ENCODE data around the gene NTRK1. TPM values are rescaled to one million over a fixed set of nuclear protein-coding genes. Genes with fewer than 3 reads are reported as not detected.
"Not testable (repeated sequence)": the region's sequence is repeated elsewhere in the genome, so short reads cannot be mapped to it uniquely, and the experiment has no call there.

The NTRK1 gene
- total RNA-seq, 2 donors from 2014 or later, result 0.56 to 1.1 TPM

GRCh38 chr1:156924478-156925153, 64.0 kb downstream of the NTRK1 start:
- intact Hi-C loops (cut with DNase I), result loop anchor here (5.0 to 10.0 kb wide), 2 partner anchors 32 to 130 kb away; partner anchors contain the start of gene PEAR1
- no peak for TF ChIP-seq CTCF (IDR thresholded peaks at IDR 0.05)
- Histone ChIP-seq H3K27me3 (peaks cover 73% of the 10 kb centered on the region), H3K4me1 (no peaks in the 10 kb centered on the region), H3K4me3 (no peak overlapping the region), H3K9me3 (no peaks in the 10 kb centered on the region), H3K27ac (no peak overlapping the region), H3K9ac (ENCODE audit: low read depth in 2 of 2, low read length in 2 of 2) (no peak overlapping the region), H3K36me3 (no peaks in the 10 kb centered on the region)
- no peak for DNase-seq

GRCh38 chr1:156925154-156926010, 64.7 kb downstream of the NTRK1 start:
- Histone ChIP-seq H3K4me3 (no peak overlapping the region), H3K27ac (no peak overlapping the region), H3K9me3 (no peaks in the 10 kb centered on the region), H3K36me3 (no peaks in the 10 kb centered on the region), H3K9ac (ENCODE audit: low read depth in 2 of 2, low read length in 2 of 2) (no peak overlapping the region), H3K27me3 (peaks cover 66% of the 10 kb centered on the region), H3K4me1 (no peaks in the 10 kb centered on the region)
- no peak for TF ChIP-seq CTCF (IDR thresholded peaks at IDR 0.05)
- DNase-seq, result no peak
- intact Hi-C loops (cut with DNase I), result loop anchor here (5.0 to 10.0 kb wide), 2 partner anchors 33 to 131 kb away; partner anchors contain the start of gene PEAR1

- H3K9me3 ChIP-seq, result no peaks in the 10 kb centered on the region
- no peaks in the 10 kb centered on the region for H3K4me1 ChIP-seq
- TF ChIP-seq CTCF (IDR thresholded peaks at IDR 0.05), result no peak
- H3K27ac ChIP-seq, result no peak overlapping the region
- intact Hi-C loops (cut with DNase I), result loop anchor here (5.0 to 10.0 kb wide), 2 partner anchors 34 to 131 kb away; partner anchors contain the start of gene PEAR1
- H3K36me3 ChIP-seq, result no peaks in the 10 kb centered on the region
- DNase-seq, result peak; percentile 72
- H3K9ac ChIP-seq (ENCODE audit: low read depth in 2 of 2, low read length in 2 of 2), result no peak overlapping the region
- peaks cover 58% of the 10 kb centered on the region for H3K27me3 ChIP-seq
- H3K4me3 ChIP-seq, result no peak overlapping the region
Measured at GRCh38 chr1:156926175-156926574, 65.5 kb downstream of the NTRK1 start.

GRCh38 chr1:156926695-156927094, 66.0 kb downstream of the NTRK1 start:
- intact Hi-C loops (cut with DNase I), result loop anchor here (5.0 to 10.0 kb wide), 2 partner anchors 34 to 132 kb away; partner anchors contain the start of gene PEAR1
- not testable (repeated sequence) for DNase-seq; H3K9me3 ChIP-seq; H3K9ac ChIP-seq (ENCODE audit: low read depth in 2 of 2, low read length in 2 of 2); H3K4me3 ChIP-seq; H3K36me3 ChIP-seq; H3K27ac ChIP-seq; H3K4me1 ChIP-seq
- peaks cover 56% of the 10 kb centered on the region for H3K27me3 ChIP-seq

- TF ChIP-seq CTCF (IDR thresholded peaks at IDR 0.05), result peak; percentile 57
- H3K4me1 ChIP-seq, result no peaks in the 10 kb centered on the region
- H3K9me3 ChIP-seq, result no peaks in the 10 kb centered on the region
- intact Hi-C loops (cut with DNase I), result loop anchor here (5.0 to 10.0 kb wide), 2 partner anchors 35 to 133 kb away; partner anchors contain the start of gene PEAR1
- H3K36me3 ChIP-seq, result no peaks in the 10 kb centered on the region
- DNase-seq, result peak; percentile 76
- H3K27ac ChIP-seq, result no peak overlapping the region
- no peak overlapping the region for H3K9ac ChIP-seq (ENCODE audit: low read depth in 2 of 2, low read length in 2 of 2)
- peaks cover 49% of the 10 kb centered on the region for H3K27me3 ChIP-seq
- peak overlapping the region; percentile 18 for H3K4me3 ChIP-seq
Measured at GRCh38 chr1:156927215-156928042, 66.8 kb downstream of the NTRK1 start.

Measured in colonic mucosa (tissue), 4 donors.